H1 (cell line): ENCODE results near the gene INHBC. TPM values are rescaled to one million over a fixed set of nuclear protein-coding genes. Genes with fewer than 3 reads are reported as not detected.
A peak's percentile ranks its signal among the peaks of the same experiment; 100 is the strongest.

Source experiments
- CHD1 ChIP-seq: IDR thresholded peaks from 2 replicates; pipeline ENCODE4 v1.6.1; 2012; ENCODE audit warnings: low read depth, low read length, improper control_type of control experiment
- CHD2 ChIP-seq: IDR thresholded peaks from 2 replicates; pipeline ENCODE4 v1.6.1; 2012; ENCODE audit warnings: low read length, improper control_type of control experiment
- CTBP2 ChIP-seq: IDR thresholded peaks from 2 replicates; pipeline ENCODE4 v1.7.0; 2011; ENCODE audit warnings: borderline replicate concordance, mild to moderate bottlenecking, moderate library complexity, mixed read lengths, low read length; ENCODE audit not compliant: insufficient read depth, insufficient read length
- CTCF ChIP-seq, 3 experiments: IDR thresholded peaks; 1 replicate in 2 of 3; 2 replicates in 1 of 3; pipeline versions ENCODE4 v1.5.1 to v1.6.1; 2011; ENCODE audit warnings: low read length in 3 of 3, mild to moderate bottlenecking in 3 of 3, inconsistent platforms in 2 of 3, low read depth in 1 of 3, moderate library complexity in 1 of 3; ENCODE audit not compliant: insufficient read depth in 1 of 3; ENCODE audit errors: control extremely low read depth in 1 of 3
- KDM5A ChIP-seq: fragments of 200-600 bp; IDR thresholded peaks from 2 replicates; pipeline ENCODE4 v1.7.1; 2012; ENCODE audit warnings: mild to moderate bottlenecking, low read length, inconsistent platforms, mixed read lengths
- POLR2AphosphoS5 ChIP-seq: IDR thresholded peaks from 2 replicates; pipeline ENCODE4 v1.6.1; 2011; ENCODE audit warnings: low read depth, low read length
- RAD21 ChIP-seq, 2 experiments: IDR thresholded peaks in 1 of 2; conservative IDR thresholded peaks in 1 of 2; 2 replicates each; pipeline ENCODE4 v1.6.1; 2011; ENCODE audit warnings: low read depth in 2 of 2, low read length in 2 of 2, improper control_type of control experiment in 1 of 2, inconsistent platforms in 1 of 2, mild to moderate bottlenecking in 1 of 2, moderate library complexity in 1 of 2
- TBP ChIP-seq: IDR thresholded peaks from 2 replicates; pipeline ENCODE4 v1.6.1; 2011; ENCODE audit warnings: low read depth, low read length, improper control_type of control experiment
- YY1 ChIP-seq: IDR thresholded peaks from 2 replicates; pipeline ENCODE4 v1.6.1; 2011; ENCODE audit warnings: low read depth, mild to moderate bottlenecking, low read length
- polyA plus RNA-seq, 7 experiments: library from polyadenylated mRNA; depleted of rRNA in 3 of 7; stranded (reverse) in 5 of 7; unstranded in 2 of 7; fragments of >200 nt in 5 of 7; fragments of 200-250 nt in 2 of 7; gene quantifications; 1 replicate in 5 of 7; 2 replicates in 1 of 7; 4 replicates in 1 of 7; pipeline versions ENCODE4 v1.2.1 to v1.2.3, GENCODE V29; 2011 to 2013; ENCODE audit warnings: missing spikeins in 2 of 7, mixed read lengths in 2 of 7
- total RNA-seq: library from RNA; stranded (reverse); fragmentation: NEBNext Ultra II Directional; extraction: Animal tissue kit (Norgen Biotek cat#: 25700); gene quantifications from 2 replicates; pipeline ENCODE4 v1.2.1, GENCODE V29; 2021

Gene INHBC
- total and polyA plus RNA-seq, 2 of the 8 experiments (the other 6 are each of a cell fraction or from before 2014, with no cell fraction given) = 0.15 TPM; not detected in 1

GRCh38 chr12:57475271-57476161 is 40.9 kb downstream of the INHBC start (continued):
- 0 out of 4 replicates have a peak, but pooled peaks of 1 of the 3 experiments have one; percentile 4 for TF ChIP-seq CTCF (IDR thresholded peaks at IDR 0.05; ENCODE audit: control extremely low read depth in 1 of 3, insufficient read depth in 1 of 3, low read depth in 1 of 3, low read length in 3 of 3)
- no peak for TF ChIP-seq YY1
- TF ChIP-seq CHD2 = no peak
- no peak for TF ChIP-seq POLR2AphosphoS5
- no peak; the same call in 1 of the 2 replicates for TF ChIP-seq TBP
- no peak for TF ChIP-seq CHD1
- TF ChIP-seq KDM5A = no peak
- no peak for TF ChIP-seq CTBP2
- no peak for TF ChIP-seq RAD21 (IDR thresholded peaks at IDR 0.05 in 1 of 2, conservative IDR thresholded peaks at IDR 0.05 in 1 of 2; ENCODE audit: low read depth in 2 of 2, low read length in 2 of 2)
